T-helper 2 cell treated with Interferon-gamma antibody and Interleukin-4, amounts not matched to agents 100 ng/mL and 5 ng/mL, for 36 hours (primary cell): Measurements from ENCODE around the gene ATF4. TPM values are rescaled to one million over a fixed set of nuclear protein-coding genes. Genes with fewer than 3 reads are reported as not detected.

Source experiments
- intact Hi-C: fragments of 100-400 bp; cut with micrococcal nuclease; formaldehyde crosslinking; loops from one replicate; pipeline ENCODE4 v1.15.1; 2023
- total RNA-seq: library from RNA; stranded (reverse); gene quantifications from 2 replicates; pipeline ENCODE4 v1.2.3, GENCODE V29; 2022

Gene ATF4
- total RNA-seq, 1 donor from 2014 or later, result 277 TPM

- intact Hi-C loops, result loop anchor here (10.0 kb wide), 1 partner anchor 372 kb away; the partner anchor contains the start of gene CBX7
These were observed 6.4 kb downstream of the ATF4 start for GRCh38 chr22:39526736-39527171.

- intact Hi-C loops, result loop anchor here (10.0 kb wide), 1 partner anchor 373 kb away; the partner anchor contains the start of gene CBX7
These were observed 7.2 kb downstream of the ATF4 start for GRCh38 chr22:39527481-39527961.

GRCh38 chr22:39528080-39528661, 7.8 kb downstream of the ATF4 start:
- intact Hi-C loops, result loop anchor here (10.0 kb wide), 1 partner anchor 373 kb away; the partner anchor contains the start of gene CBX7

- intact Hi-C loops, result loop anchor here (1.0 to 10.0 kb wide), 2 partner anchors 36 to 374 kb away; partner anchors contain the start of gene CBX7
These were observed 8.5 kb downstream of the ATF4 start for GRCh38 chr22:39528681-39529486.

- intact Hi-C loops, result loop anchor here (1.0 to 10.0 kb wide), 2 partner anchors 36 to 375 kb away; partner anchors contain the start of gene CBX7
These were observed 9.1 kb downstream of the ATF4 start for GRCh38 chr22:39529487-39529851.

GRCh38 chr22:39530116-39530515, 9.8 kb downstream of the ATF4 start:
- intact Hi-C loops, result loop anchor here (5.0 to 10.0 kb wide), 3 partner anchors 375 to 647 kb away; partner anchors contain the start of genes GRAP2 and TNRC6B

- intact Hi-C loops, result loop anchor here (5.0 to 10.0 kb wide), 3 partner anchors 374 to 646 kb away; partner anchors contain the start of genes GRAP2 and TNRC6B
These were observed 10.4 kb downstream of the ATF4 start for GRCh38 chr22:39530692-39531331.

- intact Hi-C loops, result loop anchor here (1.0 to 10.0 kb wide), 8 partner anchors 12 to 814 kb away; partner anchors contain the start of genes ADSL, ATF4, GRAP2 and MIEF1
These were observed 12.1 kb downstream of the ATF4 start, which contains the start of gene RPS19BP1 for GRCh38 chr22:39532215-39533073. Gene RPS19BP1 (minus strand): TSS chr22:39532748. CDS start chr22:39532738, 10 bp downstream.

GRCh38 chr22:39534092-39534506, 13.7 kb downstream of the ATF4 start:
- intact Hi-C loops, result loop anchor here (2.0 to 10.0 kb wide), 4 partner anchors 371 to 643 kb away; partner anchors contain the start of genes GRAP2 and TNRC6B

GRCh38 chr22:39534591-39535356, 14.4 kb downstream of the ATF4 start:
- intact Hi-C loops, result loop anchor here (2.0 to 10.0 kb wide), 4 partner anchors 370 to 643 kb away; partner anchors contain the start of genes GRAP2 and TNRC6B

- intact Hi-C loops, result loop anchor here (2.0 to 10.0 kb wide), 2 partner anchors 369 to 501 kb away; partner anchors contain the start of gene GRAP2
These were observed 15.0 kb downstream of the ATF4 start for GRCh38 chr22:39535357-39535725.

GRCh38 chr22:39535831-39536449, 15.6 kb downstream of the ATF4 start:
- intact Hi-C loops, result loop anchor here (2.0 to 10.0 kb wide), 2 partner anchors 369 to 501 kb away; partner anchors contain the start of gene GRAP2

- intact Hi-C loops, result loop anchor here (10.0 kb wide), 1 partner anchor 368 kb away; the partner anchor contains the start of gene GRAP2
These were observed 16.3 kb downstream of the ATF4 start for GRCh38 chr22:39536711-39537110.

- intact Hi-C loops, result loop anchor here (10.0 kb wide), 1 partner anchor 367 kb away; the partner anchor contains the start of gene GRAP2
These were observed 17.6 kb downstream of the ATF4 start for GRCh38 chr22:39537975-39538374.

- intact Hi-C loops, result no loop called here
These were observed 22.7 kb downstream of the ATF4 start for GRCh38 chr22:39543095-39543494.

- intact Hi-C loops, result no loop called here
These were observed 25.3 kb downstream of the ATF4 start for GRCh38 chr22:39545386-39546365.

- intact Hi-C loops, result no loop called here
These were observed 26.7 kb downstream of the ATF4 start for GRCh38 chr22:39546889-39547586.
